Neural cell (in vitro differentiated cells): ENCODE data around the gene CERKL. TPM values are rescaled to one million over a fixed set of nuclear protein-coding genes. Genes with fewer than 3 reads are reported as not detected.
"Not testable (repeated sequence)": the region's sequence is repeated elsewhere in the genome, so short reads cannot be mapped to it uniquely, and the experiment has no call there.

Source experiments
- H2AFZ ChIP-seq: fragments of 200-600, 300-800 bp; sonication (generic), shearing (Covaris generic); 2 replicates; pipeline ENCODE4 v1.6.0; 2014; ENCODE audit warnings: low read depth, mild to moderate bottlenecking, antibody characterized with exemption, low read length, moderate library complexity
- H3F3A ChIP-seq: fragments of 200-600 bp; shearing (Covaris generic); 2 replicates; pipeline ENCODE4 v1.6.1; 2016; ENCODE audit warnings: mild to moderate bottlenecking, moderate library complexity, mixed read lengths, antibody characterized with exemption, low read length; ENCODE audit not compliant: insufficient read depth, poor library complexity, severe bottlenecking
- H3K27ac ChIP-seq: fragments of 200-600, 300-800 bp; sonication (generic), shearing (Covaris generic); 2 replicates; pipeline ENCODE4 v1.5.1; 2014; ENCODE audit warnings: mild to moderate bottlenecking, low read length, moderate library complexity
- H3K27me3 ChIP-seq: fragments of 300-800, 200-600 bp; sonication (generic), shearing (Covaris generic); 2 replicates; pipeline ENCODE4 v1.6.0; 2014; ENCODE audit warnings: mild to moderate bottlenecking, low read depth, low read length, moderate library complexity; ENCODE audit not compliant: insufficient read depth
- H3K36me3 ChIP-seq: fragments of 300-800, 200-600 bp; sonication (generic), shearing (Covaris generic); 2 replicates; pipeline ENCODE4 v1.5.1; 2014; ENCODE audit warnings: mild to moderate bottlenecking, antibody characterized with exemption, low read length, moderate library complexity; ENCODE audit not compliant: insufficient read depth
- H3K4me2 ChIP-seq: fragments of 300-800, 200-600 bp; sonication (generic), shearing (Covaris generic); 2 replicates; pipeline ENCODE4 v1.6.0; 2014; ENCODE audit warnings: mild to moderate bottlenecking, low read length
- H3K4me3 ChIP-seq: fragments of 300-800, 200-600 bp; sonication (generic), shearing (Covaris generic); 2 replicates; pipeline ENCODE4 v1.5.1; 2014; ENCODE audit warnings: mild to moderate bottlenecking, low read length, moderate library complexity
- H3K79me2 ChIP-seq: fragments of 200-600 bp; shearing (Covaris generic); replicated peaks from 2 replicates; pipeline ENCODE4 v1.6.0; 2014; ENCODE audit warnings: mild to moderate bottlenecking, low read length, moderate library complexity; ENCODE audit not compliant: insufficient read depth
- H3K9ac ChIP-seq: fragments of 300-800, 200-600 bp; sonication (generic), shearing (Covaris generic); 2 replicates; pipeline ENCODE4 v1.6.1; 2016; ENCODE audit warnings: mild to moderate bottlenecking, low read length, mixed read lengths
- H3K9me2 ChIP-seq: fragments of 200-600 bp; shearing (Covaris generic); 2 replicates; pipeline ENCODE4 v1.6.1; 2016; ENCODE audit warnings: mild to moderate bottlenecking, low read length, mixed read lengths; ENCODE audit not compliant: insufficient read depth
- H3K9me3 ChIP-seq: fragments of 200-600, 300-800 bp; sonication (generic), shearing (Covaris generic); 2 replicates; pipeline ENCODE4 v1.6.1; 2016; ENCODE audit warnings: mild to moderate bottlenecking, mixed run types, low read length, moderate library complexity, mixed read lengths
- H4K20me1 ChIP-seq: fragments of 200-600 bp; shearing (Covaris generic); 2 replicates; pipeline ENCODE4 v1.6.1; 2016; ENCODE audit warnings: mild to moderate bottlenecking, mixed run types; ENCODE audit not compliant: insufficient read depth
- EP300 ChIP-seq: fragments of 450-650 bp; conservative IDR thresholded peaks from 2 replicates; pipeline ENCODE4 v1.6.1; 2014; ENCODE audit warnings: antibody characterized with exemption, mild to moderate bottlenecking, moderate library complexity; ENCODE audit not compliant: poor library complexity, severe bottlenecking
- EZH2 ChIP-seq: fragments of 200-600, 300-800 bp; shearing (Covaris generic), sonication (generic); IDR thresholded peaks from 2 replicates; pipeline ENCODE4 v1.6.1; 2014; ENCODE audit warnings: antibody characterized with exemption, low read length, borderline replicate concordance, mild to moderate bottlenecking; ENCODE audit not compliant: insufficient read depth, poor library complexity, severe bottlenecking
- MXI1 ChIP-seq: fragments of 450-650 bp; conservative IDR thresholded peaks from 2 replicates; pipeline ENCODE4 v1.6.1; 2014; ENCODE audit warnings: antibody characterized with exemption, mild to moderate bottlenecking; ENCODE audit not compliant: poor library complexity, severe bottlenecking
- POLR2AphosphoS5 ChIP-seq: IDR thresholded peaks from 2 replicates; pipeline ENCODE4 v1.6.1; 2012
- RAD21 ChIP-seq: fragments of 450-650 bp; conservative IDR thresholded peaks from 2 replicates; pipeline ENCODE4 v1.6.1; 2014; ENCODE audit warnings: antibody characterized with exemption, mild to moderate bottlenecking, moderate library complexity
- REST ChIP-seq: IDR thresholded peaks from 2 replicates; pipeline ENCODE4 v1.6.1; 2012; ENCODE audit warnings: borderline replicate concordance
- SMC3 ChIP-seq: fragments of 450-650 bp; conservative IDR thresholded peaks from 2 replicates; pipeline ENCODE4 v1.6.1; 2014; ENCODE audit warnings: antibody characterized with exemption, mild to moderate bottlenecking, moderate library complexity; ENCODE audit not compliant: poor library complexity
- TAF1 ChIP-seq: IDR thresholded peaks from 2 replicates; pipeline ENCODE4 v1.6.1; 2012; ENCODE audit warnings: low read depth
- polyA minus RNA-seq: library from RNA; depleted of rRNA, polyadenylated mRNA; stranded (reverse); fragments of >200 nt; gene quantifications from 2 replicates; pipeline ENCODE4 v1.2.3, GENCODE V29; 2014
- polyA plus RNA-seq: library from polyadenylated mRNA; depleted of rRNA; stranded (reverse); fragments of >200 nt; gene quantifications from 2 replicates; pipeline ENCODE4 v1.2.3, GENCODE V29; 2014
- TF ChIP-seq, protein P1 (sequence below): fragments of 450-650 bp; IDR thresholded peaks from 2 replicates; pipeline ENCODE4 v1.5.1; 2014; ENCODE audit warnings: antibody characterized with exemption, mild to moderate bottlenecking, moderate library complexity; ENCODE audit not compliant: poor library complexity, severe bottlenecking

The CERKL gene, protein sequence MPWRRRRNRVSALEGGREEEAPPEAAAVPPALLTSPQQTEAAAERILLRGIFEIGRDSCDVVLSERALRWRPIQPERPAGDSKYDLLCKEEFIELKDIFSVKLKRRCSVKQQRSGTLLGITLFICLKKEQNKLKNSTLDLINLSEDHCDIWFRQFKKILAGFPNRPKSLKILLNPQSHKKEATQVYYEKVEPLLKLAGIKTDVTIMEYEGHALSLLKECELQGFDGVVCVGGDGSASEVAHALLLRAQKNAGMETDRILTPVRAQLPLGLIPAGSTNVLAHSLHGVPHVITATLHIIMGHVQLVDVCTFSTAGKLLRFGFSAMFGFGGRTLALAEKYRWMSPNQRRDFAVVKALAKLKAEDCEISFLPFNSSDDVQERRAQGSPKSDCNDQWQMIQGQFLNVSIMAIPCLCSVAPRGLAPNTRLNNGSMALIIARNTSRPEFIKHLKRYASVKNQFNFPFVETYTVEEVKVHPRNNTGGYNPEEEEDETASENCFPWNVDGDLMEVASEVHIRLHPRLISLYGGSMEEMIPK
- not detected in 2 replicates for polyA plus RNA-seq
- polyA minus RNA-seq: 0.49 TPM in 1 of 2 replicates, not detected in the other

DNA sequence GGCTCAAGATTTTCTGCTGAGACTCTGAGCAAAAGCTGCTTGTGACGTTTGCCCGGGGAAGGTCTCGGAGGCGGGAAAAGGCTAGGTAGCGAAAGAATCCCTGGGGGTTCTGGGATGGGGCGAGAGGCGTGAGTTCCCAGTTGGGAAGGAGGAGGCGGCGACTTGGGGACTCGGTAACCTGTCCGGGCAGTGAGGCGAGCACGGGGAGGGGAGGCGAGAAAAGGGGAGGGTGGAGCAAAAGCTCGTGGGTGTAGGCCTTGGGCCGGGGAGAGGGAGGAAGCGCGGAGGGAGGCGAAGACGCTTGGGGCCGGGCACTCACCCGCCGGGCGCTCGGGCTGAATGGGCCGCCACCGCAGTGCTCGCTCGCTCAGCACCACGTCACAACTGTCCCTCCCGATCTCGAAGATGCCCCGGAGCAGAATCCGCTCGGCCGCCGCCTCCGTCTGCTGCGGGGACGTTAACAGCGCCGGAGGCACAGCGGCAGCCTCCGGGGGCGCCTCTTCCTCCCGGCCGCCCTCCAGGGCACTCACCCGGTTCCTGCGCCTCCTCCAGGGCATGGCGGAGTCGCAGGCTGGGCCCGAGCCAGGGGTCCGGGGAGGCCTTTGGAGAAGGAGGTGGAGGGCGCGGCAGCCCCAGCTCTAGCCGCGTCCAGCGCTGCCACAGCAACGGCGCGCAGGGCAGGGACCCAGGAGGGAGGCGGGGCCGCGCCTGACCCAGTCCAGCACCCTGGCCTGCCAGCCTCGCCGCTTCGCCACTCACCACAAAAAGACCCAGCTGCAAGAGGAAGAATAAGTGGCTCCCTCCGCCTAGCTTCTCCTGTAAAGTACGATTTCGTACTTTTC lies at the start of gene CERKL:
Gene CERKL (minus strand): TSS at position 656 of the 842 bp plus-strand sequence. CDS start 99 bp downstream, at position 557.
- Histone ChIP-seq H3K9me3 (no peaks in the 10 kb centered on the region), H3K4me2 (peak within 1 kb of the TSS; percentile 10)

DNA sequence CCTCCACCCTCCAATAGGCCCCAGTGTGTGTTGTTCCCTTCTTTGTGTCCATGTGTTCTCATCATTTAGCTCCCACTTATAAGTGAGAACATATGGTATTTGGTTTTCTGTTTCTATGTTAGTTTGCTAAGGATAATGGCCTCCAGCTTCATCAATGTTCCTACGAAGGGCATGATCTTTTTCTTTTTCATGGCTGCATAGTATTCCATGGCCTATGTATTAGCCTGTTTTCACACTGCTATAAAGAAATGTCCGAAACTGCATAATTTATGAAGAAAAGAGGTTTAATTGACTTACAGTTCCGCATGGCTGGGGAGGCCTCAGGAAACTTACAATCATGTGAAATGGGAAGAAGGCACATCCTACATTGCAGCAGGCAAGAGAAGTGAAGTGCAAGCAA lies 45.6 kb upstream of the CERKL start:
- H3K27ac ChIP-seq, H3K9ac ChIP-seq, H3K79me2 ChIP-seq, H3K4me2 ChIP-seq, H2AFZ ChIP-seq, H3K9me3 ChIP-seq, H4K20me1 ChIP-seq, H3K27me3 ChIP-seq, H3K36me3 ChIP-seq, H3K9me2 ChIP-seq, H3K4me3 ChIP-seq, H3F3A ChIP-seq: not testable (repeated sequence)

More for the DNA sequence above, at the start of gene CERKL:
- Histone ChIP-seq H3K9me2 (no peaks in the 10 kb centered on the region), H3F3A (no peaks in the 10 kb centered on the region), H3K27ac (no peak within 1 kb of the TSS), H2AFZ (no peak within 1 kb of the TSS), H3K79me2 (no peaks in the 10 kb centered on the region), H3K4me3 (peak within 1 kb of the TSS; percentile 64), H3K36me3 (no peaks in the 10 kb centered on the region), H3K9ac (peak within 1 kb of the TSS; percentile 5), H3K27me3 (peaks cover 52% of the 10 kb centered on the region), H4K20me1 (no peaks in the 10 kb centered on the region)
- no peak for TF ChIP-seq TAF1
- TF ChIP-seq, protein P1, sequence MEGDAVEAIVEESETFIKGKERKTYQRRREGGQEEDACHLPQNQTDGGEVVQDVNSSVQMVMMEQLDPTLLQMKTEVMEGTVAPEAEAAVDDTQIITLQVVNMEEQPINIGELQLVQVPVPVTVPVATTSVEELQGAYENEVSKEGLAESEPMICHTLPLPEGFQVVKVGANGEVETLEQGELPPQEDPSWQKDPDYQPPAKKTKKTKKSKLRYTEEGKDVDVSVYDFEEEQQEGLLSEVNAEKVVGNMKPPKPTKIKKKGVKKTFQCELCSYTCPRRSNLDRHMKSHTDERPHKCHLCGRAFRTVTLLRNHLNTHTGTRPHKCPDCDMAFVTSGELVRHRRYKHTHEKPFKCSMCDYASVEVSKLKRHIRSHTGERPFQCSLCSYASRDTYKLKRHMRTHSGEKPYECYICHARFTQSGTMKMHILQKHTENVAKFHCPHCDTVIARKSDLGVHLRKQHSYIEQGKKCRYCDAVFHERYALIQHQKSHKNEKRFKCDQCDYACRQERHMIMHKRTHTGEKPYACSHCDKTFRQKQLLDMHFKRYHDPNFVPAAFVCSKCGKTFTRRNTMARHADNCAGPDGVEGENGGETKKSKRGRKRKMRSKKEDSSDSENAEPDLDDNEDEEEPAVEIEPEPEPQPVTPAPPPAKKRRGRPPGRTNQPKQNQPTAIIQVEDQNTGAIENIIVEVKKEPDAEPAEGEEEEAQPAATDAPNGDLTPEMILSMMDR: peak; percentile 22

DNA sequence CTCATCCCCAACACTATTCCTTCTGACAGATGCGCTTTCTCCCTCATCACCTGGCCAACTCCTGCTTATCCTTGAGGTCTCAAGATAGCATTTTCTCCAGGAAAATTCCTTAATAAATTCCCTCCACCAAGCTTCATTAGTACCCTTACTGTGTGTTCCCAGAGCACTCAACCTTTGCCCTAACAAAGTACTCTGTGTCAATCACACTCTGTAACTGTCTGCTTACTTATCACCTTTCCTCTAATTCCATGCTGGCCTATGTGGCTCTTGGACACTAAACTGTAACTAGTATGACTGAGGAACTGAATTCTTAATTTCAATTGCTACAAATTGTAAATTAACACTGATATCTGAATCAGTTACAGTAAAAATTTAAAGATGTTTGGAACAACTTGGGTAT lies 41.3 kb upstream of the CERKL start:
- Histone ChIP-seq H3K4me3 (no peak overlapping the region), H3K9ac (no peak overlapping the region), H3K36me3 (no peaks in the 10 kb centered on the region), H3K27ac (no peak overlapping the region), H3K79me2 (no peaks in the 10 kb centered on the region), H2AFZ (no peak overlapping the region), H3K27me3 (no peaks in the 10 kb centered on the region), H3K9me2 (no peaks in the 10 kb centered on the region), H3K4me2 (no peak overlapping the region), H3F3A (no peaks in the 10 kb centered on the region), H3K9me3 (no peaks in the 10 kb centered on the region), H4K20me1 (no peaks in the 10 kb centered on the region)
- TF ChIP-seq SMC3 (no peak), EZH2 (no peak), TAF1 (no peak), MXI1 (no peak), POLR2AphosphoS5 (no peak), EP300 (no peak), RAD21 (no peak), REST (no peak)
- TF ChIP-seq, protein P1: no peak
